ENCODE data around the gene RPL18A.

RPL18A gene

GRCh38 chr19:17859533-17860330 is at the start of gene RPL18A:
TSS of gene RPL18A (plus strand) at chr19:17859910. CDS start at chr19:17859957, 47 bp downstream.
- peak; percentile 99 for DNase-seq (ENCODE audit: low read depth, low spot score)

- no peak for DNase-seq (ENCODE audit: low read depth, low spot score)
Measured at GRCh38 chr19:17811103-17811502, 48.6 kb upstream of the RPL18A start.

- DNase-seq (ENCODE audit: low read depth, low spot score): no peak
Measured at GRCh38 chr19:17811681-17812080, 48.0 kb upstream of the RPL18A start.

- DNase-seq (ENCODE audit: low read depth, low spot score): no peak
Measured at GRCh38 chr19:17812099-17812498, 47.6 kb upstream of the RPL18A start.

- DNase-seq (ENCODE audit: low read depth, low spot score): no peak
Measured at GRCh38 chr19:17817668-17818363, 41.9 kb upstream of the RPL18A start.

- no peak for DNase-seq (ENCODE audit: low read depth, low spot score)
Measured at GRCh38 chr19:17821190-17821589, 38.5 kb upstream of the RPL18A start, which contains the start of gene INSL3. TSS of gene INSL3 (minus strand) at chr19:17821519. CDS start at chr19:17821506, 13 bp downstream.

GRCh38 chr19:17824339-17824738 is 35.4 kb upstream of the RPL18A start:
- DNase-seq (ENCODE audit: low read depth, low spot score): no peak

- no peak for DNase-seq (ENCODE audit: low read depth, low spot score)
Measured at GRCh38 chr19:17826508-17827056, 33.1 kb upstream of the RPL18A start.

- no peak for DNase-seq (ENCODE audit: low read depth, low spot score)
Measured at GRCh38 chr19:17829855-17830566, 29.7 kb upstream of the RPL18A start.

GRCh38 chr19:17830567-17831418 is 28.9 kb upstream of the RPL18A start:
- no peak for DNase-seq (ENCODE audit: low read depth, low spot score)

GRCh38 chr19:17831419-17831888 is 28.3 kb upstream of the RPL18A start:
- DNase-seq (ENCODE audit: low read depth, low spot score): no peak

- DNase-seq (ENCODE audit: low read depth, low spot score): no peak
Measured at GRCh38 chr19:17832443-17833208, 27.1 kb upstream of the RPL18A start.

GRCh38 chr19:17834350-17835181 is 25.1 kb upstream of the RPL18A start:
- DNase-seq (ENCODE audit: low read depth, low spot score): no peak

GRCh38 chr19:17835182-17836006 is 24.3 kb upstream of the RPL18A start:
- no peak for DNase-seq (ENCODE audit: low read depth, low spot score)

- no peak for DNase-seq (ENCODE audit: low read depth, low spot score)
Measured at GRCh38 chr19:17836530-17836929, 23.2 kb upstream of the RPL18A start.

GRCh38 chr19:17837972-17838371 is 21.7 kb upstream of the RPL18A start:
- no peak for DNase-seq (ENCODE audit: low read depth, low spot score)

- DNase-seq (ENCODE audit: low read depth, low spot score): no peak
Measured at GRCh38 chr19:17840019-17840418, 19.7 kb upstream of the RPL18A start.

GRCh38 chr19:17841371-17841809 is 18.3 kb upstream of the RPL18A start:
- DNase-seq (ENCODE audit: low read depth, low spot score): no peak
